Measurements from ENCODE around the gene DLEC1. TPM values are rescaled to one million over a fixed set of nuclear protein-coding genes. Genes with fewer than 3 reads are reported as not detected.

Gene DLEC1
- total and polyA plus RNA-seq, 9 of the 15 experiments (the other 6 are each of a cell fraction or from before 2014, with no cell fraction given), result 0.07 to 0.08 TPM; not detected in 7

- no peak; the same call in 1 of the 2 replicates for TF ChIP-seq LEF1 (IDR thresholded peaks at IDR 0.05)
- TF ChIP-seq RBM25 (IDR thresholded peaks at IDR 0.05; ENCODE audit: low read depth, low read length, severe bottlenecking), result peak; percentile 85
- peak; percentile 89 for TF ChIP-seq ESRRA (IDR thresholded peaks at IDR 0.05; ENCODE audit: borderline replicate concordance, low read depth)
- TF ChIP-seq, protein P1, sequence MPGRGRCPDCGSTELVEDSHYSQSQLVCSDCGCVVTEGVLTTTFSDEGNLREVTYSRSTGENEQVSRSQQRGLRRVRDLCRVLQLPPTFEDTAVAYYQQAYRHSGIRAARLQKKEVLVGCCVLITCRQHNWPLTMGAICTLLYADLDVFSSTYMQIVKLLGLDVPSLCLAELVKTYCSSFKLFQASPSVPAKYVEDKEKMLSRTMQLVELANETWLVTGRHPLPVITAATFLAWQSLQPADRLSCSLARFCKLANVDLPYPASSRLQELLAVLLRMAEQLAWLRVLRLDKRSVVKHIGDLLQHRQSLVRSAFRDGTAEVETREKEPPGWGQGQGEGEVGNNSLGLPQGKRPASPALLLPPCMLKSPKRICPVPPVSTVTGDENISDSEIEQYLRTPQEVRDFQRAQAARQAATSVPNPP (IDR thresholded peaks at IDR 0.05; ENCODE audit: borderline replicate concordance, insufficient read depth, insufficient read length), result no peak
- no peak for TF ChIP-seq ZFP1 (CRISPR knock-in tag; IDR thresholded peaks at IDR 0.05)
- no peak for TF ChIP-seq KLF6 (CRISPR knock-in tag; IDR thresholded peaks at IDR 0.05; ENCODE audit: borderline replicate concordance)
- TF ChIP-seq, protein P2, sequence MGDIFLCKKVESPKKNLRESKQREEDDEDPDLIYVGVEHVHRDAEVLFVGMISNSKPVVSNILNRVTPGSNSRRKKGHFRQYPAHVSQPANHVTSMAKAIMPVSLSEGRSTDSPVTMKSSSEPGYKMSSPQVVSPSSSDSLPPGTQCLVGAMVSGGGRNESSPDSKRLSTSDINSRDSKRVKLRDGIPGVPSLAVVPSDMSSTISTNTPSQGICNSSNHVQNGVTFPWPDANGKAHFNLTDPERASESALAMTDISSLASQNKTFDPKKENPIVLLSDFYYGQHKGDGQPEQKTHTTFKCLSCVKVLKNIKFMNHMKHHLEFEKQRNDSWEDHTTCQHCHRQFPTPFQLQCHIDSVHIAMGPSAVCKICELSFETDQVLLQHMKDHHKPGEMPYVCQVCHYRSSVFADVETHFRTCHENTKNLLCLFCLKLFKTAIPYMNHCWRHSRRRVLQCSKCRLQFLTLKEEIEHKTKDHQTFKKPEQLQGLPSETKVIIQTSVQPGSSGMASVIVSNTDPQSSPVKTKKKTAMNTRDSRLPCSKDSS (IDR thresholded peaks at IDR 0.05; ENCODE audit: low read depth, partially characterized antibody), result no peak
- TF ChIP-seq SMARCB1 (IDR thresholded peaks at IDR 0.05; ENCODE audit: insufficient read length, low read depth), result no peak
- TF ChIP-seq ZZZ3 (IDR thresholded peaks at IDR 0.05), result no peak
- TF ChIP-seq USF1 (CRISPR knock-in tag; IDR thresholded peaks at IDR 0.05), result peak; percentile 80
- peak; percentile 99 for TF ChIP-seq ZBTB2 (IDR thresholded peaks at IDR 0.05)
- TF ChIP-seq, protein P3, sequence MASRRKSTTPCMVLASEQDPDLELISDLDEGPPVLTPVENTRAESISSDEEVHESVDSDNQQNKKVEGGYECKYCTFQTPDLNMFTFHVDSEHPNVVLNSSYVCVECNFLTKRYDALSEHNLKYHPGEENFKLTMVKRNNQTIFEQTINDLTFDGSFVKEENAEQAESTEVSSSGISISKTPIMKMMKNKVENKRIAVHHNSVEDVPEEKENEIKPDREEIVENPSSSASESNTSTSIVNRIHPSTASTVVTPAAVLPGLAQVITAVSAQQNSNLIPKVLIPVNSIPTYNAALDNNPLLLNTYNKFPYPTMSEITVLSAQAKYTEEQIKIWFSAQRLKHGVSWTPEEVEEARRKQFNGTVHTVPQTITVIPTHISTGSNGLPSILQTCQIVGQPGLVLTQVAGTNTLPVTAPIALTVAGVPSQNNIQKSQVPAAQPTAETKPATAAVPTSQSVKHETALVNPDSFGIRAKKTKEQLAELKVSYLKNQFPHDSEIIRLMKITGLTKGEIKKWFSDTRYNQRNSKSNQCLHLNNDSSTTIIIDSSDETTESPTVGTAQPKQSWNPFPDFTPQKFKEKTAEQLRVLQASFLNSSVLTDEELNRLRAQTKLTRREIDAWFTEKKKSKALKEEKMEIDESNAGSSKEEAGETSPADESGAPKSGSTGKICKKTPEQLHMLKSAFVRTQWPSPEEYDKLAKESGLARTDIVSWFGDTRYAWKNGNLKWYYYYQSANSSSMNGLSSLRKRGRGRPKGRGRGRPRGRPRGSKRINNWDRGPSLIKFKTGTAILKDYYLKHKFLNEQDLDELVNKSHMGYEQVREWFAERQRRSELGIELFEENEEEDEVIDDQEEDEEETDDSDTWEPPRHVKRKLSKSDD (conservative IDR thresholded peaks at IDR 0.05; ENCODE audit: low read length), result peak; percentile 91
- TF ChIP-seq PTTG1 (tag; IDR thresholded peaks at IDR 0.05; ENCODE audit: low read depth), result no peak
- no peak for TF ChIP-seq PHB2 (IDR thresholded peaks at IDR 0.05; ENCODE audit: low read depth)
- TF ChIP-seq ZNF511 (CRISPR knock-in tag; IDR thresholded peaks at IDR 0.05), result no peak
- peak; percentile 99 for TF ChIP-seq CREB1 (IDR thresholded peaks at IDR 0.05)
- TF ChIP-seq CREB1 (CRISPR knock-in tag; IDR thresholded peaks at IDR 0.05), result peak; percentile 97
- TF ChIP-seq ZSCAN32 (CRISPR knock-in tag; IDR thresholded peaks at IDR 0.05), result no peak
- TF ChIP-seq THRAP3 (IDR thresholded peaks at IDR 0.05; ENCODE audit: borderline replicate concordance), result no peak
- TF ChIP-seq BHLHE40 (IDR thresholded peaks at IDR 0.05; ENCODE audit: low read length), result peak; percentile 91
Observed at GRCh38 chr3:38164952-38165721, 126.1 kb downstream of the DLEC1 start, which contains the start of gene OXSR1 (continued).
